Measurements from ENCODE around the gene TWF2. TPM values are rescaled to one million over a fixed set of nuclear protein-coding genes. Genes with fewer than 3 reads are reported as not detected.
"Not testable (repeated sequence)": the region's sequence is repeated elsewhere in the genome, so short reads cannot be mapped to it uniquely, and the experiment has no call there.

TWF2 gene
- total RNA-seq, 4 donors from 2014 or later: 50.1 to 116 (median 78.3) TPM

- ATAC-seq (ENCODE audit: low FRiP score) (no peak), DNase-seq (ENCODE audit: low spot score) (no peak)
- no peak for TF ChIP-seq CTCF (IDR thresholded peaks at IDR 0.05)
These were observed 40.6 kb upstream of the TWF2 start for GRCh38 chr3:52279596-52279995.

- DNase-seq (ENCODE audit: low spot score): peak; percentile 89
- peak; percentile 95 for ATAC-seq (ENCODE audit: low FRiP score)
- TF ChIP-seq CTCF (IDR thresholded peaks at IDR 0.05): peak in 1 of 3 donors; percentile 39
These were observed 39.6 kb upstream of the TWF2 start, which contains the start of gene WDR82 for GRCh38 chr3:52278510-52279069. Gene WDR82, minus strand, starts transcription at chr3:52278649. Its CDS starts 288 bp downstream, at chr3:52278361.

- peak; percentile 74 for ATAC-seq (ENCODE audit: low FRiP score)
- no peak for TF ChIP-seq CTCF (IDR thresholded peaks at IDR 0.05)
- no peak for DNase-seq (ENCODE audit: low spot score)
These were observed 39.1 kb upstream of the TWF2 start for GRCh38 chr3:52277972-52278509.

- peak; percentile 58 for DNase-seq (ENCODE audit: low spot score)
These were observed 38.4 kb upstream of the TWF2 start for GRCh38 chr3:52277071-52277964.

GRCh38 chr3:52274781-52275180, 35.8 kb upstream of the TWF2 start:
- DNase-seq (ENCODE audit: low spot score); ATAC-seq (ENCODE audit: low FRiP score): not testable (repeated sequence)

More at GRCh38 chr3:52277071-52277964, 38.4 kb upstream of the TWF2 start:
- TF ChIP-seq CTCF (IDR thresholded peaks at IDR 0.05): no peak
- ATAC-seq (ENCODE audit: low FRiP score): peak; percentile 50

- ATAC-seq (ENCODE audit: low FRiP score) (no peak), DNase-seq (ENCODE audit: low spot score) (no peak)
- TF ChIP-seq CTCF (IDR thresholded peaks at IDR 0.05): no peak
These were observed 33.9 kb upstream of the TWF2 start for GRCh38 chr3:52272831-52273230.

- not testable (repeated sequence) for ATAC-seq (ENCODE audit: low FRiP score); DNase-seq (ENCODE audit: low spot score)
These were observed 33.2 kb upstream of the TWF2 start for GRCh38 chr3:52272172-52272571.

Data from omental fat pad (tissue), 4 donors.